Measurements from ENCODE around the gene PRKCH. TPM values are rescaled to one million over a fixed set of nuclear protein-coding genes. Genes with fewer than 3 reads are reported as not detected.

PRKCH gene
- total RNA-seq, 1 experiment from 2014 or later: 5.2 TPM

- Histone ChIP-seq H4K20me1 (ENCODE audit: control insufficient read depth, insufficient read depth, insufficient read length) (no peaks in the 10 kb centered on the region), H2AFZ (ENCODE audit: low read length) (no peak overlapping the region), H2BK12ac (ENCODE audit: insufficient read length, low read depth, low read length) (no peak overlapping the region), H3K18ac (ENCODE audit: insufficient read length, low read depth, low read length) (no peak overlapping the region), H4K5ac (ENCODE audit: insufficient read length, low read depth, low read length) (no peak overlapping the region), H3K9me3 (ENCODE audit: control insufficient read depth, low read depth, low read length) (no peaks in the 10 kb centered on the region), H3K4me2 (ENCODE audit: insufficient read depth, insufficient read length, low read length) (no peak overlapping the region), H3T11ph (ENCODE audit: low read length) (no peak overlapping the region), H3K79me1 (ENCODE audit: insufficient read depth, low read depth, low read length, poor library complexity, severe bottlenecking) (no peaks in the 10 kb centered on the region), H3K23me2 (ENCODE audit: insufficient read length, low read depth, low read length, poor library complexity, severe bottlenecking) (no peaks in the 10 kb centered on the region), H3K9ac (ENCODE audit: extremely low read depth, insufficient read length, low read length) (no peak overlapping the region), H4K8ac (replicated peaks; ENCODE audit: insufficient read length, low read depth, low read length) (no peak overlapping the region), H3K14ac (ENCODE audit: insufficient read depth, low read length) (no peak overlapping the region), H3K56ac (ENCODE audit: insufficient read length, low read depth, low read length) (no peak overlapping the region), H2AK5ac (ENCODE audit: insufficient read length, low read length) (no peak overlapping the region), H4K91ac (ENCODE audit: insufficient read length, low read depth, low read length) (no peak overlapping the region), H2BK15ac (ENCODE audit: low read depth, low read length) (no peak overlapping the region), H2BK120ac (ENCODE audit: low read depth, low read length, poor library complexity, severe bottlenecking) (no peak overlapping the region), H2BK5ac (ENCODE audit: insufficient read length, low read length) (no peak overlapping the region), H3K23ac (ENCODE audit: insufficient read length, low read depth, low read length) (no peak overlapping the region), H3K27me3 (ENCODE audit: insufficient read depth, low read length) (no peaks in the 10 kb centered on the region), H3K79me2 (ENCODE audit: insufficient read depth, low read length) (no peaks in the 10 kb centered on the region), H3K4me1 (ENCODE audit: insufficient read depth, low read length) (peaks cover 9% of the 10 kb centered on the region; the same call in 1 of the 2 replicates), H2BK20ac (ENCODE audit: low read depth, low read length, poor library complexity, severe bottlenecking) (no peak overlapping the region), H3K4ac (ENCODE audit: low read depth, low read length) (no peak overlapping the region), H3K27ac (ENCODE audit: insufficient read length, low read depth, low read length) (no peak overlapping the region)
- Mint-ChIP-seq H3K27ac (no peak overlapping the region), H3K36me3 (ENCODE audit: insufficient read depth in 1 of 3, low read depth in 3 of 3) (peaks cover 0 to 9% (median 2%) of the 10 kb centered on the region in 3 experiments; a peak in 2 of 7 replicates), H3K4me3 (no peak overlapping the region), H3K4me1 (peaks cover 33% of the 10 kb centered on the region in 2 experiments), H3K27me3 (ENCODE audit: low read depth) (no peaks in the 10 kb centered on the region), H3K9me3 (peaks cover 0 to 9% of the 10 kb centered on the region in 2 experiments; a peak in 3 of 5 replicates)
- DNase-seq: no peak
- WGBS (ENCODE audit: extremely low coverage, insufficient read length, low lambda C conversion rate): no CpG with 5 or more reads among the region's 4 CpGs
- TF ChIP-seq, protein P1, sequence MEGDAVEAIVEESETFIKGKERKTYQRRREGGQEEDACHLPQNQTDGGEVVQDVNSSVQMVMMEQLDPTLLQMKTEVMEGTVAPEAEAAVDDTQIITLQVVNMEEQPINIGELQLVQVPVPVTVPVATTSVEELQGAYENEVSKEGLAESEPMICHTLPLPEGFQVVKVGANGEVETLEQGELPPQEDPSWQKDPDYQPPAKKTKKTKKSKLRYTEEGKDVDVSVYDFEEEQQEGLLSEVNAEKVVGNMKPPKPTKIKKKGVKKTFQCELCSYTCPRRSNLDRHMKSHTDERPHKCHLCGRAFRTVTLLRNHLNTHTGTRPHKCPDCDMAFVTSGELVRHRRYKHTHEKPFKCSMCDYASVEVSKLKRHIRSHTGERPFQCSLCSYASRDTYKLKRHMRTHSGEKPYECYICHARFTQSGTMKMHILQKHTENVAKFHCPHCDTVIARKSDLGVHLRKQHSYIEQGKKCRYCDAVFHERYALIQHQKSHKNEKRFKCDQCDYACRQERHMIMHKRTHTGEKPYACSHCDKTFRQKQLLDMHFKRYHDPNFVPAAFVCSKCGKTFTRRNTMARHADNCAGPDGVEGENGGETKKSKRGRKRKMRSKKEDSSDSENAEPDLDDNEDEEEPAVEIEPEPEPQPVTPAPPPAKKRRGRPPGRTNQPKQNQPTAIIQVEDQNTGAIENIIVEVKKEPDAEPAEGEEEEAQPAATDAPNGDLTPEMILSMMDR (conservative IDR thresholded peaks at IDR 0.05): no peak
Measured at GRCh38 chr14:61462566-61463193, 141.3 kb downstream of the PRKCH start.
